GM19193 (cell line): ENCODE measurements around the gene KLHL15.
A peak's percentile ranks its signal among the peaks of the same experiment; 100 is the strongest.

Source experiments
- POLR2A ChIP-seq: IDR thresholded peaks from 4 replicates; pipeline ENCODE4 v1.6.1; 2011; ENCODE audit not compliant: insufficient read depth, insufficient read length; ENCODE audit errors: extremely low read depth

Gene KLHL15, protein sequence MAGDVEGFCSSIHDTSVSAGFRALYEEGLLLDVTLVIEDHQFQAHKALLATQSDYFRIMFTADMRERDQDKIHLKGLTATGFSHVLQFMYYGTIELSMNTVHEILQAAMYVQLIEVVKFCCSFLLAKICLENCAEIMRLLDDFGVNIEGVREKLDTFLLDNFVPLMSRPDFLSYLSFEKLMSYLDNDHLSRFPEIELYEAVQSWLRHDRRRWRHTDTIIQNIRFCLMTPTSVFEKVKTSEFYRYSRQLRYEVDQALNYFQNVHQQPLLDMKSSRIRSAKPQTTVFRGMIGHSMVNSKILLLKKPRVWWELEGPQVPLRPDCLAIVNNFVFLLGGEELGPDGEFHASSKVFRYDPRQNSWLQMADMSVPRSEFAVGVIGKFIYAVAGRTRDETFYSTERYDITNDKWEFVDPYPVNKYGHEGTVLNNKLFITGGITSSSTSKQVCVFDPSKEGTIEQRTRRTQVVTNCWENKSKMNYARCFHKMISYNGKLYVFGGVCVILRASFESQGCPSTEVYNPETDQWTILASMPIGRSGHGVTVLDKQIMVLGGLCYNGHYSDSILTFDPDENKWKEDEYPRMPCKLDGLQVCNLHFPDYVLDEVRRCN

DNA sequence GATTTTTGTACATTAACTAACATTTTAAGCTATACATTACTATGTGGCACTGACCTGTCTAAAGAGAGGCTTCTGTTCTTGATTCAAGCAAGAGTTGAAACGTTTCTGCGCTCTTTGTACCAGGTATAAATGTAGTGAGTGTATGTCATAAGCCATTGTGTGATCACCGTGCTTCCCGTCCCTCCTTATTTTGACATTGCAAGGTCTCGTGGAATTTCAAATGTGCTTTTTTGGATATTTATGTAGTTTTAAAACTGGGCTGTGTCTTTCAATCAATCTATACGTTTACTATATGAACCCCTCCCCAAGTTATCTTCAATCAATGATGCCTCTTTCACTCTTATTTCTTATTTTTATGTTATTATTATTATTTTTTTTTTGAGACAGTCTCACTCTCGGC, at the start of gene KLHL15:
KLHL15 (minus strand) TSS at position 101 of the 400 bp plus-strand sequence. CDS start 20,493 bp downstream, outside the sequence.
- no peak for TF ChIP-seq POLR2A

DNA sequence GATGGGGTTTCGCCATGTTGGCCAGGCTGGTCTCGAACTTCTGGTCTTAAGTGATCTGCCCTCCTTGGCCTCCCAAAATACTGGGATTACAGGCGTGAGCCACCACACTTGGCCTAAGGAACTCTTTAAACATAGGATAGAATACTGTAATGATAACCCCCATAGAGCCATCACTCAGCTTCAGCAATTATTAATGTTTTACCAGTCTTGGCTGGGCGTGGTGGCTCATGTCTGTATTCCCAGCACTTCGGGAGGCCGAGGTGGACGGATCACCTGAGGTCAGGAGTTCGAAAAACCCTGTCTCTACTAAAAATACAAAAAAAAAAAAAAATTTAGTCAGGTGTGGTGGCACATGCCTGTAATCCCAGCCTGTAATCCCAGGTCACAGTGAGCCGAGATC, 42.9 kb upstream of the KLHL15 start:
- no peak for TF ChIP-seq POLR2A

DNA sequence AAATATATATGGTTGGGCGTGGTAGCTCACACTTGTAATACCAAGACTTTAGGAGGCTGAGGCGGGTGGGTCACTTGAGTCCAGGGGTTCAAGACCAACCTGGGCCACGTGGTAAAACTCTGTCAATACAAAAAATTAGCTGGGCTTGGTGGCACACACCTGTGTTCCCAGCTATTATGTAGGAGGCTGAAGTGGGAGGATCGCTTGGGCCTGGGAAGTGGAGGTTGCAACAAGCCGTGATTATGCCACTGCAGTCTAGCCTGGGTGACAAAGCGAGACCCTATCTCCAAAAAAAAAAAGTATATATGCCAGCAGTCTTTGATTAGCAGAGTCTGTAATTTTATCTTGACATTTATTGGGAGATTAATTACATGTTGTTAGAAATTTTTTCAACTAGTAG, 36.5 kb upstream of the KLHL15 start:
- TF ChIP-seq POLR2A = no peak

- no peak for TF ChIP-seq POLR2A
Observed at GRCh38 chrX:24055043-24055356, 28.0 kb upstream of the KLHL15 start.

DNA sequence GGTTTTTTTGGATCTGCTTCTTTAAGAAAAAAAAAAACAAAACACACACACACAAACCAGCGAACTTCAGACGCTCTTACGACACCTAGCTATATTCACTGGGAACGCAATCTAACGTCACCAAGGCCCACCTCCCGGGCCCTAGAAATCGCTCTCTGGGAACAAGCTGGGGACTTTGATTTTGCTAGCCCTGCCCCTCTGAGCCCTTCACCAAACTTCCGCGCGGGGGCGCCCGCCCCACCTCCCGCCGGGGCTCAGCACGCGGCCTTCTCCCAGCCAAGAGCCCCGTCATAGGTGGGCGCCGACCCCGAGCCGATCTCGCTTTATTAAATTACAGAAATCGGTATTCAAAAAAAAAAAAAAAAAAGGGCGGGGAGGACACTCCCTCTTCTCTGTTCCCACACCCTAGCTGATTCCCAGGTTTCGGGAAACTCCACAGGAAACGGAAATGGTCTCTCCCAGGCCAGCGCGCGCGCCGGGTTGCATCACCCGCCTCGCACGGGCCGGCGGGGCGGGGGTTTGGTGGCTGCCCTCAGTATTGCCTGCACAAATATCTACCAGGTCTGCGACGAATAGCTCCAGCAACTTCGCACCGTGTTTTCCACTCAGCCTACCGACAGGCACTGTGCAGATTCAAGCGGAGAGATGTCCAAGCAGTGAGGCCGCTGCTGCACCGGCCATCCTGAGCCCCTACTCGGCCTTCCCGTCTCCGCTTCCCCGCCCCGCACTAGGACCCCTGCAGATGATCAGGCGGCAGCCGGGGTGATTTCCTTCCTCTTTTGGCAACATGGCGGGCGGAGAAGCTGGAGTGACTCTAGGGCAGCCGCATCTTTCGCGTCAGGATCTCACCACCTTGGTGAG, 27.4 kb upstream of the KLHL15 start, which contains the start of gene EIF2S3:
EIF2S3 (plus strand) TSS at position 775 of the 861 bp plus-strand sequence; CDS start at position 788, 13 bp downstream.
- TF ChIP-seq POLR2A = peak; percentile 92

GRCh38 chrX:24037729-24038128, 10.7 kb upstream of the KLHL15 start:
- TF ChIP-seq POLR2A = no peak

- no peak for TF ChIP-seq POLR2A
Observed at GRCh38 chrX:24034485-24034884, 7.5 kb upstream of the KLHL15 start.

GRCh38 chrX:24030597-24030996, 3.6 kb upstream of the KLHL15 start:
- TF ChIP-seq POLR2A = no peak

DNA sequence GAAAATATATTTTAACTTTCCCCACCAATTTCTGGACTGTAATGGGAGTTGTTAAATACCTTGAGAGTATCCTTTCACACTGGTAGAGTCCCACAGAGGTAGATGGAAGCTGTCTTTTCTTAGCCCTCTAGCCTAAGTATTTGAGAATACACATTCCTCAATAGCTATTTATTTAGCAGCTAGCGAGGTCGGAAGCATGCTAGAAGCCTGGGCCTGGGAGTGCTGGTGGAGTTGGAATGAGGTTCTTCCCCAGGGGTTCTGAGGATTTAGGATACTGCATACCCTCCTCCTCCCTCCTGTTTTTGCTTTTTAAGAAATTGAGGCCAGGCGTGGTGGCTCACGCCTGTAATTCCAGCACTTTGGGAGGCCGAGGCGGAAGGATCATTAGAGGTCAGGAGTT, 999 bp upstream of the KLHL15 start:
- no peak for TF ChIP-seq POLR2A

- no peak for TF ChIP-seq POLR2A
Observed at GRCh38 chrX:24026432-24026831, 554 bp downstream of the KLHL15 start.

DNA sequence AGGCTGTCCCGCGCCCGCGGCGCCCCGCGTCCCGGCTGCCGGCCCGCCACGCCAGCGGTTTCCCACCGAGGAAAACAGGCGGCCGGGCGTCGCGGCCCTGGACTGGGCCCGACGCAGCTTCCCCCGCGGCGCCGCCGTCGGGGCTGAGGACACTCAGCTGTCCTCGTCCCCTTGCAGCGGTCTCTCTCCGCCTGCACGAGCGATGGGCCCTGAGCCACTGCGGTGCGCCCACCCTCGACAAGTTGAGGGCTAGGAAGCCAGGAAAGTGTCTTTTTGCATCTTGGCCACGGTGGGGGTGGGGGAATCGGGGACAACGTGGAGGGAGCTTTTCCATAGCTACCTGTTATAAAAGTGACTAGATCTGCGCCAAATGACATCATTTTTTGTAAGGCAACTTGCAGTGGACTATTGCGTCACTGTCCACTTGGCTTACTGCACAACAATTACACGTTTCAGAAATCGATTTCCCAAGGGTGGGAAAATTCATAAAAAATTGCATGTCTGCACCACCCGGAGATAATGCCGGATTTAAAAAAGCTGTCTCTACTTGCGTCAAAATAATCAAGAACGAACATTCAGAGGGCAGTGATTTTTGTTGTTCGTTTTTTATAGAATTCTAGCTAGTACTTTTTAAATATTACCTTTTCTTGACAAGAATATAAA, 1.1 kb downstream of the KLHL15 start:
- peak; percentile 33 for TF ChIP-seq POLR2A

- peak; percentile 92 for TF ChIP-seq POLR2A
Observed at GRCh38 chrX:24024819-24025740, 1.9 kb downstream of the KLHL15 start.

DNA sequence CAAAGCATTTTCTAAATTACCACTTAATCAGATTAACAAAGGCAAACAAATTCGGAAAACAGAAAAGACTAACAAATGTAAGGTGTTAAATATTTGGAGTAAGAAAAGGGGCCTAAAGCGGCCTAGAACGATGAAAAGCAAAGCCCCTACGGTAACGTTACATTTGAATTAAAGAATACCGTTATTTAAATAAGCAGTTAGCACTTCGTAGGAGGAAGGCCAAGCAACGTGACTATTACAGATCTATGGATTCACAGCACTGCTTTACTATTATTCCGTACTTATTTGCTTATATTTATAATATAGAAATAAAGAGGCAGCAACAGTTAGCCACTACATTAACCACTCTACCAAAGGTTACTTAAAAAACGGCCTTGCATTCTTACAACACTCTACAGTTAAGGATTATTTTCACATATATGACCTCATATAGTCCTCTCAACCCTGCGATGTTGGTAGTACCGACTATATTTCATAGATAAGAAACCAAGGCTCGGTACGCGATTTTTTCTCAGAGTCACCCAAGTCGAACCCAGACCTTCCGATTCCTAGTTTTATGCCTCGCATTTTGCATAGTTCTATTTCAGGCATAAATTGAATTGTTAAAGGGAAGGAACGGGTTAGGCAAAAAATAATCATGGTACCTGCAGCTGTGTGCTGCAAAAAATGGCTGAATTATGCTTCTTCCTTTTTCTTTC, 2.9 kb downstream of the KLHL15 start:
- no peak for TF ChIP-seq POLR2A
